KMS-11 (cell line): ENCODE results near the gene TAS1R1.

Source experiments
- H2AFZ ChIP-seq: fragments of 200-600 bp; sonication (generic); 2 replicates; pipeline ENCODE4 v1.6.1; 2016; ENCODE audit warnings: antibody characterized with exemption, mixed run types, low read depth
- H3K27ac ChIP-seq: fragments of 200-600 bp; sonication (generic); 2 replicates; pipeline ENCODE4 v1.6.1; 2016; ENCODE audit warnings: mild to moderate bottlenecking, mixed run types
- H3K27me3 ChIP-seq: fragments of 200-600 bp; sonication (generic); 2 replicates; pipeline ENCODE4 v1.6.1; 2017; ENCODE audit warnings: mild to moderate bottlenecking, low read depth, mixed run types, moderate library complexity; ENCODE audit not compliant: insufficient read depth
- H3K36me3 ChIP-seq: fragments of 200-600 bp; sonication (generic); 2 replicates; pipeline ENCODE4 v1.6.1; 2017; ENCODE audit warnings: mild to moderate bottlenecking, mixed run types; ENCODE audit not compliant: insufficient read depth
- H3K4me1 ChIP-seq: fragments of 200-600 bp; sonication (generic); 2 replicates; pipeline ENCODE4 v1.6.1; 2016; ENCODE audit warnings: mild to moderate bottlenecking, low read depth, mixed run types; ENCODE audit not compliant: poor library complexity, severe bottlenecking
- H3K4me2 ChIP-seq: fragments of 200-600 bp; sonication (generic); 2 replicates; pipeline ENCODE4 v1.7.0; 2016; ENCODE audit warnings: mild to moderate bottlenecking, mixed run types
- H3K4me3 ChIP-seq: fragments of 200-600 bp; sonication (generic); IDR thresholded peaks from 2 replicates; pipeline ENCODE4 v1.6.1; 2017; ENCODE audit warnings: low read depth, low read length, mixed read lengths; ENCODE audit not compliant: insufficient read depth
- H3K79me2 ChIP-seq: fragments of 200-600 bp; sonication (generic); 2 replicates; pipeline ENCODE4 v1.6.1; 2016; ENCODE audit warnings: low read depth, mixed run types; ENCODE audit not compliant: insufficient read depth
- H3K9ac ChIP-seq: fragments of 200-600 bp; sonication (generic); 2 replicates; pipeline ENCODE4 v1.6.1; 2016; ENCODE audit warnings: mild to moderate bottlenecking, mixed run types
- H4K20me1 ChIP-seq: fragments of 200-600 bp; sonication (generic); 2 replicates; pipeline ENCODE4 v1.6.1; 2016; ENCODE audit warnings: mild to moderate bottlenecking, mixed run types; ENCODE audit not compliant: insufficient read depth
- CTCF ChIP-seq: fragments of 200-600 bp; sonication (generic); conservative IDR thresholded peaks from 2 replicates; pipeline ENCODE4 v1.6.1; 2017; ENCODE audit warnings: low read depth, mild to moderate bottlenecking, antibody characterized with exemption, low read length, moderate library complexity, mixed read lengths

The TAS1R1 gene

GRCh38 chr1:6613361-6614018 is 58.4 kb downstream of the TAS1R1 start, which contains the start of gene PHF13:
TSS of gene PHF13 (plus strand) at chr1:6613731. CDS start at chr1:6614067, 336 bp downstream.
- Histone ChIP-seq H4K20me1 (no peaks in the 10 kb centered on the region), H2AFZ (peak within 1 kb of the TSS; percentile 91), H3K79me2 (peaks cover 33% of the 10 kb centered on the region)

GRCh38 chr1:6614019-6614928 is 59.2 kb downstream of the TAS1R1 start:
- H3K27me3 ChIP-seq: no peaks in the 10 kb centered on the region
- peak overlapping the region; percentile 56; the same call in 1 of the 2 replicates for H2AFZ ChIP-seq
- TF ChIP-seq CTCF: no peak
- no peaks in the 10 kb centered on the region for H4K20me1 ChIP-seq
- H3K4me2 ChIP-seq: peak overlapping the region; percentile 34; the same call in 1 of the 2 replicates
- H3K79me2 ChIP-seq: peaks cover 36% of the 10 kb centered on the region
- H3K27ac ChIP-seq: 0 out of 2 replicates have a peak overlapping the region, but pooled peaks have one; percentile 29
- no peaks in the 10 kb centered on the region; the same call in 1 of the 2 replicates for H3K36me3 ChIP-seq
- no peak overlapping the region for H3K4me3 ChIP-seq
- peak overlapping the region; percentile 59; the same call in 1 of the 2 replicates for H3K9ac ChIP-seq
- peaks cover 25% of the 10 kb centered on the region for H3K4me1 ChIP-seq

More at GRCh38 chr1:6613361-6614018, 58.4 kb downstream of the TAS1R1 start, which contains the start of gene PHF13:
- no peak for TF ChIP-seq CTCF
- Histone ChIP-seq H3K4me3 (peak within 1 kb of the TSS; percentile 88), H3K27ac (peak within 1 kb of the TSS; percentile 46), H3K4me2 (peak within 1 kb of the TSS; percentile 96), H3K9ac (peak within 1 kb of the TSS; percentile 59), H3K4me1 (peaks cover 33% of the 10 kb centered on the region), H3K36me3 (no peaks in the 10 kb centered on the region; the same call in 1 of the 2 replicates), H3K27me3 (no peaks in the 10 kb centered on the region)

- no peak for TF ChIP-seq CTCF
- peaks cover 16% of the 10 kb centered on the region for H3K4me1 ChIP-seq
- H3K79me2 ChIP-seq: peaks cover 36% of the 10 kb centered on the region
- no peak overlapping the region for H3K9ac ChIP-seq
- no peaks in the 10 kb centered on the region; the same call in 1 of the 2 replicates for H3K36me3 ChIP-seq
- H3K4me3 ChIP-seq: no peak overlapping the region
- no peak overlapping the region for H3K27ac ChIP-seq
- H3K27me3 ChIP-seq: no peaks in the 10 kb centered on the region
- peak overlapping the region; percentile 31; the same call in 1 of the 2 replicates for H3K4me2 ChIP-seq
- H2AFZ ChIP-seq: no peak overlapping the region
- H4K20me1 ChIP-seq: no peaks in the 10 kb centered on the region
Measured at GRCh38 chr1:6614929-6615785, 60.0 kb downstream of the TAS1R1 start.

- H3K4me1 ChIP-seq: peaks cover 12% of the 10 kb centered on the region
- H3K79me2 ChIP-seq: peaks cover 36% of the 10 kb centered on the region
- H3K9ac ChIP-seq: no peak overlapping the region
- no peak for TF ChIP-seq CTCF
- H3K4me3 ChIP-seq: no peak overlapping the region
- no peak overlapping the region for H2AFZ ChIP-seq
- no peak overlapping the region for H3K4me2 ChIP-seq
- H3K36me3 ChIP-seq: peaks cover 6% of the 10 kb centered on the region; the same call in 1 of the 2 replicates
- H3K27me3 ChIP-seq: no peaks in the 10 kb centered on the region
- no peaks in the 10 kb centered on the region for H4K20me1 ChIP-seq
- no peak overlapping the region for H3K27ac ChIP-seq
Measured at GRCh38 chr1:6619045-6619444, 63.9 kb downstream of the TAS1R1 start.
